ENCODE measurements around the gene CALR3. TPM values are rescaled to one million over a fixed set of nuclear protein-coding genes. Genes with fewer than 3 reads are reported as not detected.

The CALR3 gene
- total and polyA plus RNA-seq, 10 of the 15 experiments (the other 5 are each of a cell fraction or from before 2014, with no cell fraction given), result 0.05 to 0.45 (median 0.12) TPM; not detected in 2

- no peak for TF ChIP-seq ZNF592 (IDR thresholded peaks at IDR 0.05)
- TF ChIP-seq ZBED1 (IDR thresholded peaks at IDR 0.05; ENCODE audit: borderline replicate concordance), result no peak
- no peak for TF ChIP-seq TBL1XR1 (IDR thresholded peaks at IDR 0.05; ENCODE audit: low read depth, low read length)
- TF ChIP-seq SRF (IDR thresholded peaks at IDR 0.05; ENCODE audit: low read depth in 2 of 2, low read length in 2 of 2), result no peak
- no peak for TF ChIP-seq IRF4 (IDR thresholded peaks at IDR 0.05; ENCODE audit: low read depth, low read length)
- no peak for TF ChIP-seq USF2 (IDR thresholded peaks at IDR 0.05; ENCODE audit: borderline replicate concordance, low read depth, low read length)
- no peak for TF ChIP-seq STAT1 (conservative IDR thresholded peaks at IDR 0.05)
- TF ChIP-seq SREBF2 (IDR thresholded peaks at IDR 0.05; ENCODE audit: low read length), result no peak
These were observed 33.2 kb downstream of the CALR3 start (continued) for GRCh38 chr19:16462757-16463250.

- CTCF ChIA-PET, result no interaction called here
- no peak for DNase-seq (ENCODE audit: low read depth, low spot score)
- no TSS peak for BruUV-seq (replicated peaks)
- no peak for FAIRE-seq
- RAD21 ChIA-PET (ENCODE audit: unreplicated experiment), result no interaction called here
- 89% methylated on average over 9 of the region's 9 CpGs for WGBS (ENCODE audit: insufficient coverage, insufficient replicate concordance, low lambda C conversion rate, missing lambda C conversion rate)
- Histone ChIP-seq H2AFZ (ENCODE audit: control insufficient read depth, low read depth, low read length) (no peak overlapping the region), H3K27ac (ENCODE audit: control insufficient read depth, insufficient read depth) (no peak overlapping the region), H3K79me2 (ENCODE audit: control insufficient read depth, insufficient read depth, low read length) (peaks cover 87% of the 10 kb centered on the region), H3K4me2 (ENCODE audit: control insufficient read depth, insufficient read depth) (no peak overlapping the region), H3K36me3 (ENCODE audit: control insufficient read depth in 2 of 2, insufficient read depth in 2 of 2, low read length in 1 of 2) (peaks cover 0 to 1% of the 10 kb centered on the region in 2 experiments; a peak in 3 of 4 replicates), H3K4me1 (ENCODE audit: control insufficient read depth, insufficient read depth, low read length) (peaks cover 36% of the 10 kb centered on the region), H3K9me3 (replicated peaks; ENCODE audit: control insufficient read depth, insufficient read depth, low read length) (no peaks in the 10 kb centered on the region), H3K9ac (ENCODE audit: control insufficient read depth, insufficient read depth, low read length) (no peak overlapping the region), H4K20me1 (ENCODE audit: control insufficient read depth, insufficient read depth) (no peaks in the 10 kb centered on the region; the same call in 1 of the 2 replicates), H3K4me3 (no peak overlapping the region), H3K27me3 (replicated peaks in 1 of 2; ENCODE audit: control insufficient read depth in 2 of 2, insufficient read depth in 2 of 2, low read length in 1 of 2) (no peaks in the 10 kb centered on the region)
- intact Hi-C loops (cut with micrococcal nuclease; ENCODE audit: unreplicated experiment), result no loop called here
- SMC1A ChIA-PET (ENCODE audit: uncharacterized antibody, unreplicated experiment), result interaction anchor here (1.6 kb wide), 1 partner anchor 12 kb away, joined by 7 read pairs; no protein-coding TSS in a partner anchor
- ATAC-seq, result no peak
- POLR2A ChIA-PET, result no interaction called here
- in situ Hi-C loops (cut with MboI), result no loop called here
- no peak for TF ChIP-seq IRF5 (IDR thresholded peaks at IDR 0.05; ENCODE audit: borderline replicate concordance)
- no peak for TF ChIP-seq NKRF (conservative IDR thresholded peaks at IDR 0.05)
- no peak for TF ChIP-seq ZZZ3 (IDR thresholded peaks at IDR 0.05; ENCODE audit: control insufficient read depth, insufficient read length, low read depth)
These were observed 34.3 kb downstream of the CALR3 start for GRCh38 chr19:16461630-16462051.

Measured in GM12878 (cell line).